ENCODE measurements around the gene UPK1B.

The UPK1B gene

GRCh38 chr3:119227070-119227850 is 53.9 kb downstream of the UPK1B start:
- TF ChIP-seq ZFX (IDR thresholded peaks at IDR 0.05; ENCODE audit: borderline replicate concordance) (no peak), CTCF (IDR thresholded peaks at IDR 0.05) (no peak)
- no peak overlapping the region for H3K27ac ChIP-seq

- H3K27ac ChIP-seq: no peak overlapping the region
- no peak for TF ChIP-seq ZFX (IDR thresholded peaks at IDR 0.05; ENCODE audit: borderline replicate concordance)
These were observed 55.2 kb downstream of the UPK1B start for GRCh38 chr3:119228373-119229145.

GRCh38 chr3:119229190-119229589 is 55.8 kb downstream of the UPK1B start:
- TF ChIP-seq ZFX (IDR thresholded peaks at IDR 0.05; ENCODE audit: borderline replicate concordance) (no peak), CTCF (IDR thresholded peaks at IDR 0.05) (no peak)
- H3K27ac ChIP-seq: no peak overlapping the region

- TF ChIP-seq ZFX (IDR thresholded peaks at IDR 0.05; ENCODE audit: borderline replicate concordance) (no peak), CTCF (IDR thresholded peaks at IDR 0.05) (no peak)
- no peak overlapping the region for H3K27ac ChIP-seq
These were observed 56.7 kb downstream of the UPK1B start for GRCh38 chr3:119230071-119230470.

- no peak for TF ChIP-seq ZFX (IDR thresholded peaks at IDR 0.05; ENCODE audit: borderline replicate concordance)
- TF ChIP-seq CTCF (IDR thresholded peaks at IDR 0.05): no peak
- no peak overlapping the region for H3K27ac ChIP-seq
These were observed 57.3 kb downstream of the UPK1B start for GRCh38 chr3:119230745-119231144.

- TF ChIP-seq ZFX (IDR thresholded peaks at IDR 0.05; ENCODE audit: borderline replicate concordance) (no peak), CTCF (IDR thresholded peaks at IDR 0.05) (no peak)
- no peak overlapping the region for H3K27ac ChIP-seq
These were observed 61.2 kb downstream of the UPK1B start for GRCh38 chr3:119234610-119235009.

- no peak for TF ChIP-seq CTCF (IDR thresholded peaks at IDR 0.05)
- TF ChIP-seq ZFX (IDR thresholded peaks at IDR 0.05; ENCODE audit: borderline replicate concordance): no peak
- H3K27ac ChIP-seq: no peak overlapping the region
These were observed 61.8 kb downstream of the UPK1B start for GRCh38 chr3:119235151-119235550.
